Neural cell (in vitro differentiated cells): Measurements from ENCODE around the gene CA9. TPM values are rescaled to one million over a fixed set of nuclear protein-coding genes. Genes with fewer than 3 reads are reported as not detected.

Source experiments
- H2AFZ ChIP-seq: fragments of 200-600, 300-800 bp; sonication (generic), shearing (Covaris generic); 2 replicates; pipeline ENCODE4 v1.6.0; 2014; ENCODE audit warnings: low read depth, mild to moderate bottlenecking, antibody characterized with exemption, low read length, moderate library complexity
- H3F3A ChIP-seq: fragments of 200-600 bp; shearing (Covaris generic); 2 replicates; pipeline ENCODE4 v1.6.1; 2016; ENCODE audit warnings: mild to moderate bottlenecking, moderate library complexity, mixed read lengths, antibody characterized with exemption, low read length; ENCODE audit not compliant: insufficient read depth, poor library complexity, severe bottlenecking
- H3K27ac ChIP-seq: fragments of 200-600, 300-800 bp; sonication (generic), shearing (Covaris generic); 2 replicates; pipeline ENCODE4 v1.5.1; 2014; ENCODE audit warnings: mild to moderate bottlenecking, low read length, moderate library complexity
- H3K27me3 ChIP-seq: fragments of 300-800, 200-600 bp; sonication (generic), shearing (Covaris generic); 2 replicates; pipeline ENCODE4 v1.6.0; 2014; ENCODE audit warnings: mild to moderate bottlenecking, low read depth, low read length, moderate library complexity; ENCODE audit not compliant: insufficient read depth
- H3K36me3 ChIP-seq: fragments of 300-800, 200-600 bp; sonication (generic), shearing (Covaris generic); 2 replicates; pipeline ENCODE4 v1.5.1; 2014; ENCODE audit warnings: mild to moderate bottlenecking, antibody characterized with exemption, low read length, moderate library complexity; ENCODE audit not compliant: insufficient read depth
- H3K4me2 ChIP-seq: fragments of 300-800, 200-600 bp; sonication (generic), shearing (Covaris generic); 2 replicates; pipeline ENCODE4 v1.6.0; 2014; ENCODE audit warnings: mild to moderate bottlenecking, low read length
- H3K4me3 ChIP-seq: fragments of 300-800, 200-600 bp; sonication (generic), shearing (Covaris generic); 2 replicates; pipeline ENCODE4 v1.5.1; 2014; ENCODE audit warnings: mild to moderate bottlenecking, low read length, moderate library complexity
- H3K79me2 ChIP-seq: fragments of 200-600 bp; shearing (Covaris generic); replicated peaks from 2 replicates; pipeline ENCODE4 v1.6.0; 2014; ENCODE audit warnings: mild to moderate bottlenecking, low read length, moderate library complexity; ENCODE audit not compliant: insufficient read depth
- H3K9ac ChIP-seq: fragments of 300-800, 200-600 bp; sonication (generic), shearing (Covaris generic); 2 replicates; pipeline ENCODE4 v1.6.1; 2016; ENCODE audit warnings: mild to moderate bottlenecking, low read length, mixed read lengths
- H3K9me2 ChIP-seq: fragments of 200-600 bp; shearing (Covaris generic); 2 replicates; pipeline ENCODE4 v1.6.1; 2016; ENCODE audit warnings: mild to moderate bottlenecking, low read length, mixed read lengths; ENCODE audit not compliant: insufficient read depth
- H3K9me3 ChIP-seq: fragments of 200-600, 300-800 bp; sonication (generic), shearing (Covaris generic); 2 replicates; pipeline ENCODE4 v1.6.1; 2016; ENCODE audit warnings: mild to moderate bottlenecking, mixed run types, low read length, moderate library complexity, mixed read lengths
- H4K20me1 ChIP-seq: fragments of 200-600 bp; shearing (Covaris generic); 2 replicates; pipeline ENCODE4 v1.6.1; 2016; ENCODE audit warnings: mild to moderate bottlenecking, mixed run types; ENCODE audit not compliant: insufficient read depth
- CTCF ChIP-seq: fragments of 450-650 bp; IDR thresholded peaks from 2 replicates; pipeline ENCODE4 v1.5.1; 2014; ENCODE audit warnings: antibody characterized with exemption, mild to moderate bottlenecking, moderate library complexity; ENCODE audit not compliant: poor library complexity, severe bottlenecking
- EP300 ChIP-seq: fragments of 450-650 bp; conservative IDR thresholded peaks from 2 replicates; pipeline ENCODE4 v1.6.1; 2014; ENCODE audit warnings: antibody characterized with exemption, mild to moderate bottlenecking, moderate library complexity; ENCODE audit not compliant: poor library complexity, severe bottlenecking
- EZH2 ChIP-seq: fragments of 200-600, 300-800 bp; shearing (Covaris generic), sonication (generic); IDR thresholded peaks from 2 replicates; pipeline ENCODE4 v1.6.1; 2014; ENCODE audit warnings: antibody characterized with exemption, low read length, borderline replicate concordance, mild to moderate bottlenecking; ENCODE audit not compliant: insufficient read depth, poor library complexity, severe bottlenecking
- MXI1 ChIP-seq: fragments of 450-650 bp; conservative IDR thresholded peaks from 2 replicates; pipeline ENCODE4 v1.6.1; 2014; ENCODE audit warnings: antibody characterized with exemption, mild to moderate bottlenecking; ENCODE audit not compliant: poor library complexity, severe bottlenecking
- POLR2AphosphoS5 ChIP-seq: IDR thresholded peaks from 2 replicates; pipeline ENCODE4 v1.6.1; 2012
- RAD21 ChIP-seq: fragments of 450-650 bp; conservative IDR thresholded peaks from 2 replicates; pipeline ENCODE4 v1.6.1; 2014; ENCODE audit warnings: antibody characterized with exemption, mild to moderate bottlenecking, moderate library complexity
- REST ChIP-seq: IDR thresholded peaks from 2 replicates; pipeline ENCODE4 v1.6.1; 2012; ENCODE audit warnings: borderline replicate concordance
- SMC3 ChIP-seq: fragments of 450-650 bp; conservative IDR thresholded peaks from 2 replicates; pipeline ENCODE4 v1.6.1; 2014; ENCODE audit warnings: antibody characterized with exemption, mild to moderate bottlenecking, moderate library complexity; ENCODE audit not compliant: poor library complexity
- TAF1 ChIP-seq: IDR thresholded peaks from 2 replicates; pipeline ENCODE4 v1.6.1; 2012; ENCODE audit warnings: low read depth
- polyA plus RNA-seq: library from polyadenylated mRNA; depleted of rRNA; stranded (reverse); fragments of >200 nt; gene quantifications from 2 replicates; pipeline ENCODE4 v1.2.3, GENCODE V29; 2014

The CA9 gene
- polyA plus RNA-seq, 1 donor from 2014 or later: not detected

- no peak overlapping the region for H3K4me2 ChIP-seq
- H3K79me2 ChIP-seq: no peaks in the 10 kb centered on the region
- no peaks in the 10 kb centered on the region for H3K36me3 ChIP-seq
- H2AFZ ChIP-seq: no peak overlapping the region
- no peak overlapping the region for H3K27ac ChIP-seq
- H3K9me3 ChIP-seq: no peaks in the 10 kb centered on the region
- H3K9ac ChIP-seq: no peak overlapping the region
- H3K27me3 ChIP-seq: peaks cover 27% of the 10 kb centered on the region
- H4K20me1 ChIP-seq: no peaks in the 10 kb centered on the region
- H3K4me3 ChIP-seq: no peak overlapping the region
- H3F3A ChIP-seq: no peaks in the 10 kb centered on the region
- TF ChIP-seq POLR2AphosphoS5 (no peak), SMC3 (no peak), RAD21 (no peak), MXI1 (no peak), REST (no peak), EP300 (no peak), CTCF (no peak), TAF1 (no peak)
- no peaks in the 10 kb centered on the region for H3K9me2 ChIP-seq
These were observed 18.1 kb downstream of the CA9 start for GRCh38 chr9:35691757-35692301.

GRCh38 chr9:35695943-35696401, 22.2 kb downstream of the CA9 start:
- H3K4me3 ChIP-seq: no peak overlapping the region
- H2AFZ ChIP-seq: no peak overlapping the region

More at GRCh38 chr9:35695943-35696401, 22.2 kb downstream of the CA9 start:
- H3K9ac ChIP-seq: no peak overlapping the region
- no peak overlapping the region for H3K27ac ChIP-seq
- H3K9me2 ChIP-seq: no peaks in the 10 kb centered on the region
- H3K79me2 ChIP-seq: no peaks in the 10 kb centered on the region
- no peak overlapping the region for H3K4me2 ChIP-seq
- TF ChIP-seq CTCF (no peak), REST (no peak), MXI1 (no peak), TAF1 (no peak), EP300 (no peak), SMC3 (no peak), RAD21 (no peak), POLR2AphosphoS5 (no peak), EZH2 (no peak)
- H3K36me3 ChIP-seq: no peaks in the 10 kb centered on the region
- no peaks in the 10 kb centered on the region for H3K9me3 ChIP-seq
- peaks cover 6% of the 10 kb centered on the region for H3K27me3 ChIP-seq
- H3F3A ChIP-seq: no peaks in the 10 kb centered on the region
- H4K20me1 ChIP-seq: no peaks in the 10 kb centered on the region
